Upper lobe of left lung (tissue), 6 donors: ENCODE data around the gene BRF1. TPM values are rescaled to one million over a fixed set of nuclear protein-coding genes. Genes with fewer than 3 reads are reported as not detected.
"Not testable (repeated sequence)": the region's sequence is repeated elsewhere in the genome, so short reads cannot be mapped to it uniquely, and the experiment has no call there.

Experiments used
- ATAC-seq, 2 donors: fragments of 200-7000 bp; cut with Tn5 transposase; one replicate each; pipeline ENCODE4 v1.9.1; 2022; ENCODE audit warnings: mild to moderate bottlenecking in 2 of 2, moderate library complexity in 2 of 2; ENCODE audit not compliant: low FRiP score in 2 of 2
- DNase-seq, 2 donors: peaks; one replicate each; pipeline ENCODE4 v3.0.0-alpha.2; 2019 to 2020
- H3K27ac ChIP-seq, 4 donors: fragments of 200-600 bp; sonication (generic); one replicate each; pipeline ENCODE4 v1.5.1; 2016 to 2019
- H3K27me3 ChIP-seq, 4 donors: fragments of 200-600 bp; sonication (generic); one replicate each; pipeline ENCODE4 v1.5.1; 2017 to 2019
- H3K36me3 ChIP-seq, 4 donors: fragments of 200-600 bp; sonication (generic); one replicate each; pipeline ENCODE4 v1.5.1; 2016 to 2019
- H3K4me1 ChIP-seq, 4 donors: fragments of 200-600 bp; sonication (generic); one replicate each; pipeline ENCODE4 v1.5.1; 2018 to 2019
- H3K4me3 ChIP-seq, 4 donors: fragments of 200-600 bp; sonication (generic); one replicate each; pipeline ENCODE4 v1.5.1; 2017 to 2019; ENCODE audit warnings: mild to moderate bottlenecking in 2 of 4, moderate library complexity in 1 of 4
- H3K9me3 ChIP-seq, 4 donors: fragments of 200-600 bp; sonication (generic); one replicate each; pipeline ENCODE4 v1.5.1; 2018 to 2019
- EP300 ChIP-seq, 4 donors: sonication (generic); formaldehyde crosslinking; IDR thresholded peaks; one replicate each; pipeline ENCODE4 v1.5.1; 2017; ENCODE audit warnings: antibody characterized with exemption in 4 of 4, control low read depth in 2 of 4
- POLR2A ChIP-seq, 4 donors: fragments of 450-650 bp; IDR thresholded peaks; one replicate each; pipeline ENCODE4 v1.5.1; 2016 to 2017; ENCODE audit warnings: antibody characterized with exemption in 4 of 4, mild to moderate bottlenecking in 2 of 4
- POLR2AphosphoS5 ChIP-seq, 2 donors: sonication (generic); formaldehyde crosslinking; IDR thresholded peaks; one replicate each; pipeline ENCODE4 v1.5.1; 2017; ENCODE audit warnings: antibody characterized with exemption in 2 of 2
- WGBS, 2 donors: methylation state at CpG; one replicate each; pipeline ENCODE4 v1.1.5; 2017 to 2018; 5-methylcytosine and 5-hydroxymethylcytosine counted together
- total RNA-seq, 6 donors: library from RNA; depleted of rRNA in 4 of 6; stranded (reverse); fragments of >200 nt in 4 of 6; gene quantifications; one replicate each; pipeline versions ENCODE4 v1.1.0 to v1.2.1, GENCODE V29; 2016 to 2021
- TF ChIP-seq, protein P1 (sequence below), 6 experiments: fragments of 450-650 bp in 4 of 6; fragments of 200-600 bp in 2 of 6; sonication (generic) in 2 of 6; IDR thresholded peaks; one replicate each; pipeline ENCODE4 v1.5.1; 2016 to 2019; ENCODE audit warnings: antibody characterized with exemption in 6 of 6
- donor health status: DM: no; HTN: no; CAD: no; lungs with moderate emphysema.
- donor health status: DM: no; HTN: yes; CAD: no; lungs with severe emphysema.

BRF1 gene
- total RNA-seq, 6 donors from 2014 or later, result 38.6 to 195 (median 52.7) TPM

DNA sequence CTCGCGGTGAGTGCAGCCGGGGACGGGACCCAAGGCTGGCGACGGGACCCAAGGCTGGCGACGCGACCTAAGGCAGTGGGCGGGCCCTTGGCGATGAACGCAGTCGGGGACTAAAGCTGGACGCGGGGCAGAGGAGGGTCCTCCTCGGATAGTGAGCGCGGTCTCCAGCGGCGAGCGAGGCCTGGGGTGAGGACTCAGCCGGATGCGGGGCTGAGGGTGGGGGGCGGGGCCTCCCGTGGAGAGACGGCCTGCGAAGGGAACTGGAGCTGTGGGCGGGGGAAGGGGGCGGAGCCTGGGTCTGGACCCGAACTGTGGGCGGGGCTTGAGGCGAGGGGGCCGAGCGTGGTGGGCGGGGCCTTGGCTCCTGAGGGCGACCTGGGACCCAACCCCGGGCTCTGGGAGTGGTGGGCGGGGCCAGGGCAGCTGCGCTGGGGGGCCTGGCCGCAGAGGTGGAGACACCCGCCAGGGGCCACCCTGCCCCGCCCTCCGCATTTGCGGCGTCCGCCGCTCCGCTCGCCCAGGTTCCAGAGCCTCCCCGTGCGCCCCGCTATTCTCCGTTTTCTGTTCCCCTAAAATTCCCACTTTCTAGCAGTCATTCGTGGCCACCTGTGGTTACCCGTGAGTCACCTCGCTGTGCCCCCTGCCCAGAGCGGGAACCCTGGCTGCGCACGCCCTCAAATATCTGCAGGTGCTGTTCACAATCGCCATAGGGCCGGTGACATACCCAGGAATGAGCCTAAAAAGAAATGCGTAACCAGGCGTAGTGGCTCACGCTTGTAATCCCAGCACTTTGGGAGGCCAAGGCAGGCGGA lies 508 bp upstream of the BRF1 start:
- Histone ChIP-seq H3K27ac (peak overlapping the region; percentile 89 to 99 (median 93)), H3K27me3 (no peaks in the 10 kb centered on the region), H3K36me3 (no peaks in the 10 kb centered on the region), H3K9me3 (no peaks in the 10 kb centered on the region), H3K4me3 (peak overlapping the region; percentile 55 to 86 (median 82)), H3K4me1 (peaks cover 15 to 34% (median 22%) of the 10 kb centered on the region in 4 donors)
- DNase-seq (peak; percentile 99 to 100), ATAC-seq (peak; percentile 97 to 98)
- TF ChIP-seq POLR2A (IDR thresholded peaks at IDR 0.05) (peak in 1 of 4 donors; percentile 65), POLR2AphosphoS5 (IDR thresholded peaks at IDR 0.05) (peak; percentile 68 to 82), EP300 (IDR thresholded peaks at IDR 0.05) (no peak)
- TF ChIP-seq, protein P1, sequence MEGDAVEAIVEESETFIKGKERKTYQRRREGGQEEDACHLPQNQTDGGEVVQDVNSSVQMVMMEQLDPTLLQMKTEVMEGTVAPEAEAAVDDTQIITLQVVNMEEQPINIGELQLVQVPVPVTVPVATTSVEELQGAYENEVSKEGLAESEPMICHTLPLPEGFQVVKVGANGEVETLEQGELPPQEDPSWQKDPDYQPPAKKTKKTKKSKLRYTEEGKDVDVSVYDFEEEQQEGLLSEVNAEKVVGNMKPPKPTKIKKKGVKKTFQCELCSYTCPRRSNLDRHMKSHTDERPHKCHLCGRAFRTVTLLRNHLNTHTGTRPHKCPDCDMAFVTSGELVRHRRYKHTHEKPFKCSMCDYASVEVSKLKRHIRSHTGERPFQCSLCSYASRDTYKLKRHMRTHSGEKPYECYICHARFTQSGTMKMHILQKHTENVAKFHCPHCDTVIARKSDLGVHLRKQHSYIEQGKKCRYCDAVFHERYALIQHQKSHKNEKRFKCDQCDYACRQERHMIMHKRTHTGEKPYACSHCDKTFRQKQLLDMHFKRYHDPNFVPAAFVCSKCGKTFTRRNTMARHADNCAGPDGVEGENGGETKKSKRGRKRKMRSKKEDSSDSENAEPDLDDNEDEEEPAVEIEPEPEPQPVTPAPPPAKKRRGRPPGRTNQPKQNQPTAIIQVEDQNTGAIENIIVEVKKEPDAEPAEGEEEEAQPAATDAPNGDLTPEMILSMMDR (IDR thresholded peaks at IDR 0.05), result peak in 1 of 6 experiments; percentile 7
- WGBS, 2 donors, result 10 to 11% methylated on average over 16 to 37 of the region's 65 CpGs

DNA sequence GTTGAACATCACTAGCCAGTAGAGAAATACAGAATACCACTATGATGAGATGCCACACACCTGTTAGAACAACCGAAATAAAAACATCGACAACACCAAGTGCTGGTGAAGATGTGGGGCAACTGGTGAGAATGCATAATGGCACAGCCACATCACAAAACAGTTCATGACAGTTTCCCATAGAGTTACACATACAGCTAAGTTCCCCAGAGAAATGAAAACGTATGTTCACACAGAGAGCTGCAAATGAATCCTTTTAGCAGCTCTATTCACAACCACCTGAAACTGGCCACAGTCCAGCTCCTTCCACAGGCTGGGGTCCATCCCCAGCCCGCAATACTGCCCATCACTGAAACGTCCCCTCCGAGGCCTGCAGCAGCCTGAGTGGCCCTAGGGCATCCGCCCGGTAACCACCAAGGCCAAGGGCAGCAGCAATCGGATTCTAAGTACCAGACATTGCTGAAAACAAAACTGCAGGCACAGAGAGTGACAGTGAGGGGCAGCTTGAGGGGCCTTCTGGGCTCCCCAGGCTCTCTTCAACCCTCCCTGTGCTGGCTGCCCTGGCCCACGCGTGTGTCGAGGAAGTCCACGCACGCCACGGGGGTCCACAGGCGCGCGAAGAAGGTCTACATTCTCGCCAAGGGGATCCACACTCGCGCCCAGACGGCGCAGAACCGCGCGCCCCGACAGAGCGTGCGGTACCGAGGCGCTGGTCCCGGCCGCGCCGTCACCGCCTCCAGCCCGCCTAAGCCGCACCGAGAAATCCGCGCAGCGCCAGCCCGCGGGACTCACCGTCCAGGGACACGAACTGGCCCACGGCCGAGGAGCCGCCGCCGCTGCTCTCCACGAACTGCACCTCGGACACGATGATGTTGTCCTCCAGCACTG lies 903 bp downstream of the BRF1 start:
- WGBS, 2 donors, result 18 to 30% methylated on average over 11 to 17 of the region's 54 CpGs
- TF ChIP-seq POLR2A (IDR thresholded peaks at IDR 0.05) (no peak), EP300 (IDR thresholded peaks at IDR 0.05) (no peak), POLR2AphosphoS5 (IDR thresholded peaks at IDR 0.05) (no peak)
- TF ChIP-seq, protein P1 (IDR thresholded peaks at IDR 0.05), result no peak
- Histone ChIP-seq H3K27me3 (no peaks in the 10 kb centered on the region), H3K4me3 (peak overlapping the region; percentile 55 to 86 (median 82)), H3K36me3 (no peaks in the 10 kb centered on the region), H3K4me1 (peaks cover 15 to 35% (median 22%) of the 10 kb centered on the region in 4 donors), H3K27ac (peak overlapping the region; percentile 89 to 99 (median 93)), H3K9me3 (no peaks in the 10 kb centered on the region)
- ATAC-seq (peak in 1 of 2 donors; percentile 1), DNase-seq (peak in 1 of 2 donors; percentile 29)

DNA sequence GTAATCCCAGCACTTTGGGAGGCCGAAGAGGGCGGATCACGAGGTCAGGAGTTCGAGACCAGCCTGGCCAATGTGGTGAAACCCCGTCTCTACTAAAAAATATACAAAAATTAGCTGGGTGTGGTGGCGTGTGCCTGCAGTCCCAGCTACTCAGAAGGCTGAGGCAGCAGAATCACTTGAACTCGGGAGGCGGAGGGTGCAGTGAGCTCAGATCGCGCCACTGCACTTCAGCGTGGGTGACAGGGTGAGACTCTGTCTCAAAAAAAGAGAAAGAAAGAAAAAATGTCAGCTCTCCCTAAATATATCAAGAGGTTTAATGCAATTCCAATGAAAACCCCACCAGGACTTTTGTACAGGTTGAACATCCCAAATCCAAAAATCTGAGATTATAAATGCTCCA lies 3.5 kb downstream of the BRF1 start:
- H3K9me3 ChIP-seq, H3K27me3 ChIP-seq, DNase-seq, H3K4me3 ChIP-seq, ATAC-seq, H3K27ac ChIP-seq, H3K36me3 ChIP-seq: not testable (repeated sequence)
- peaks cover 32 to 56% (median 45%) of the 10 kb centered on the region in 4 donors for H3K4me1 ChIP-seq
- WGBS, 2 donors, result 95 to 97% methylated on average over 11 of the region's 11 CpGs

DNA sequence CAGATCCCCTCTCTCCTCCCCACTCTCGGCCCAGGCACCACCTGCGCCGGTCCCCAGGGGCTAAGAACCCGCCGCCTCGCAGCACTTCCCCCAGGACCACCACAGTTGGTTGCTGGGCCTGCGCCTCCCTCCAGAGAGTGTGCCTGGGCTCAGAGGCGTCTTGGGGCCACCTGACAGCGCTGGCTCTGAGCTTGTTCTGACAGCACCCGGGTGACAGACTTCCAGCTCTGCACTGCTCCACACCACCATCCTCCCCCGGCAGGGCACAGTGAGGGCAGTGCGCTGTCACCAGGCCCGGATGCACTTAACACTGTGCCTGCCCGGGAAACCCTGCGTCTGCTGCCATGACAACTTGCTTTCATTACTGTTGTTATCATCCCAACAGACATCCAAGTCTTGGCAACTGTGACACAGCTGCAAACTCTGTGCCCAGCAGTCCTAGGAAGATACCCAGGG lies 6.6 kb downstream of the BRF1 start:
- Histone ChIP-seq H3K4me3 (no peak overlapping the region), H3K9me3 (no peaks in the 10 kb centered on the region), H3K27me3 (no peaks in the 10 kb centered on the region), H3K27ac (no peak overlapping the region), H3K36me3 (no peaks in the 10 kb centered on the region), H3K4me1 (peaks cover 22 to 60% (median 29%) of the 10 kb centered on the region in 4 donors)
- 17 to 39% methylated on average over 1 to 11 of the region's 15 CpGs for WGBS, 2 donors
- ATAC-seq (peak; percentile 51 to 84), DNase-seq (peak in 1 of 2 donors; percentile 68)
- TF ChIP-seq, protein P1 (IDR thresholded peaks at IDR 0.05), result peak in 1 of 6 experiments; percentile 19
- TF ChIP-seq POLR2AphosphoS5 (IDR thresholded peaks at IDR 0.05) (peak in 1 of 2 donors; percentile 38), POLR2A (IDR thresholded peaks at IDR 0.05) (no peak)
